PFSK-1 (cell line): ENCODE results near the gene CLIC5.

Source experiments
- POLR2AphosphoS5 ChIP-seq: IDR thresholded peaks from 2 replicates; pipeline ENCODE4 v1.6.1; 2012; ENCODE audit warnings: low read depth, mild to moderate bottlenecking, control low read depth, low read length, moderate library complexity
- REST ChIP-seq, 2 experiments: IDR thresholded peaks; 2 replicates each; pipeline versions ENCODE4 v1.6.1 to v1.8.0; 2011 to 2012; ENCODE audit warnings: low read depth in 2 of 2, low read length in 2 of 2, control low read depth in 1 of 2, inconsistent platforms in 1 of 2, mild to moderate bottlenecking in 1 of 2, moderate library complexity in 1 of 2; ENCODE audit not compliant: insufficient read depth in 1 of 2
- SIN3A ChIP-seq: IDR thresholded peaks from 2 replicates; pipeline ENCODE4 v1.6.1; 2012; ENCODE audit warnings: mild to moderate bottlenecking, low read length, moderate library complexity, borderline replicate concordance; ENCODE audit not compliant: insufficient read depth
- TAF1 ChIP-seq: IDR thresholded peaks from 2 replicates; pipeline ENCODE4 v1.6.1; 2012; ENCODE audit warnings: low read length, control low read depth, borderline replicate concordance; ENCODE audit not compliant: insufficient read depth

DNA sequence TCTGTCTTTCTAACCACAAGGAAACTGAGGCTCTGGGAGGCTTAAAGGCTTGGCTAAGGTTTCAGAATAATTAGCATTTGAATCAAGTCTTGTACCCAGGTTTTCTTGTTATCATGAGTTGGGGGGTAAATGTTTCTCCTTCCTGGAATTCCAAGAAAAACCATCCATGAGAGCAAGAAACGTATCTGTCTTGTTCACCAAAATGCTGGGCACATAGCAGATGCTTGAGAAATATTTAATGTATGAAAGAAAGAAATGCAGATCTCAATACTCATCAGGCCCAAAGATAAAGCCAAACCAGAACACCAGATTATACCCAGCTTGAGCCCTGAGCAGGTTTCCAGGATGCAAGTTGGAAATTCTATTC, 164.6 kb downstream of the CLIC5 start:
- TF ChIP-seq POLR2AphosphoS5 (no peak), REST (IDR thresholded peaks at IDR 0.05; ENCODE audit: insufficient read depth in 1 of 2, low read depth in 2 of 2, low read length in 2 of 2) (no peak), TAF1 (no peak), SIN3A (no peak)
